Measurements from ENCODE around the gene ATP6V0D1.

Gene ATP6V0D1

GRCh38 chr16:67400901-67401300 is 80.1 kb downstream of the ATP6V0D1 start:
- no peak for DNase-seq

- no peak for DNase-seq
Measured at GRCh38 chr16:67399749-67400704, 80.9 kb downstream of the ATP6V0D1 start.

GRCh38 chr16:67399218-67399733 is 81.7 kb downstream of the ATP6V0D1 start:
- no peak for DNase-seq

- DNase-seq = no peak
Measured at GRCh38 chr16:67398546-67399217, 82.3 kb downstream of the ATP6V0D1 start.

- no peak for DNase-seq
Measured at GRCh38 chr16:67397812-67398545, 83.0 kb downstream of the ATP6V0D1 start.

GRCh38 chr16:67397036-67397801 is 83.7 kb downstream of the ATP6V0D1 start:
- no peak for DNase-seq

- peak; percentile 74 for DNase-seq
Measured at GRCh38 chr16:67396159-67397035, 84.6 kb downstream of the ATP6V0D1 start.

- no peak for DNase-seq
Measured at GRCh38 chr16:67395458-67396158, 85.3 kb downstream of the ATP6V0D1 start.

- no peak for DNase-seq
Measured at GRCh38 chr16:67395105-67395457, 85.9 kb downstream of the ATP6V0D1 start.

GRCh38 chr16:67394155-67395104 is 86.5 kb downstream of the ATP6V0D1 start:
- DNase-seq = no peak

- no peak for DNase-seq
Measured at GRCh38 chr16:67393788-67394154, 87.2 kb downstream of the ATP6V0D1 start.

- peak; percentile 84 for DNase-seq
Measured at GRCh38 chr16:67393111-67393787, 87.7 kb downstream of the ATP6V0D1 start, which contains the start of gene TPPP3. TSS of gene TPPP3 (minus strand) at chr16:67393498. CDS start at chr16:67391111, 2,387 bp downstream.

GRCh38 chr16:67392301-67393059 is 88.5 kb downstream of the ATP6V0D1 start:
- DNase-seq = no peak

GRCh38 chr16:67391424-67392300 is 89.3 kb downstream of the ATP6V0D1 start:
- no peak for DNase-seq

GRCh38 chr16:67390816-67391423 is 90.0 kb downstream of the ATP6V0D1 start:
- no peak for DNase-seq
